Astrocyte (in vitro differentiated cells and primary cell): ENCODE measurements around the gene VPS8. TPM values are rescaled to one million over a fixed set of nuclear protein-coding genes. Genes with fewer than 3 reads are reported as not detected.

Experiments
- DNase-seq: peaks from one replicate; pipeline ENCODE4 v3.0.0-alpha.2; 2010; ENCODE audit warnings: low read depth
- FAIRE-seq: peaks from 2 replicates; lab custom pipeline; 2011; peaks lifted over from hg19 to GRCh38; lab: Jason Lieb, UNC
- H2AFZ ChIP-seq: 2 replicates; pipeline ENCODE4 v1.6.0; 2012; ENCODE audit warnings: low read depth, low read length, inconsistent platforms
- H3K27ac ChIP-seq: 2 replicates; pipeline ENCODE4 v1.5.1; 2011; ENCODE audit warnings: low read depth, low read length, inconsistent platforms
- H3K27me3 ChIP-seq: 2 replicates; pipeline ENCODE4 v1.6.0; 2011; ENCODE audit warnings: low read length, inconsistent platforms; ENCODE audit not compliant: insufficient read depth
- H3K36me3 ChIP-seq: 2 replicates; pipeline ENCODE4 v1.5.1; 2011; ENCODE audit warnings: low read length, inconsistent platforms; ENCODE audit not compliant: insufficient read depth
- H3K4me1 ChIP-seq: 2 replicates; pipeline ENCODE4 v1.5.1; 2011; ENCODE audit warnings: low read length, inconsistent platforms; ENCODE audit not compliant: insufficient read depth
- H3K4me2 ChIP-seq: 2 replicates; pipeline ENCODE4 v1.6.0; 2012; ENCODE audit warnings: low read length, inconsistent platforms
- H3K4me3 ChIP-seq: 2 replicates; pipeline ENCODE4 v1.5.1; 2011; ENCODE audit warnings: low read depth, mild to moderate bottlenecking, low read length, inconsistent platforms; ENCODE audit not compliant: insufficient read depth
- H3K79me2 ChIP-seq: 2 replicates; pipeline ENCODE4 v1.6.0; 2012; ENCODE audit warnings: mild to moderate bottlenecking, low read length, inconsistent platforms; ENCODE audit not compliant: insufficient read depth
- H3K9ac ChIP-seq: 2 replicates; pipeline ENCODE4 v1.6.0; 2012; ENCODE audit warnings: mild to moderate bottlenecking, low read length, inconsistent platforms
- H3K9me3 ChIP-seq: 2 replicates; pipeline ENCODE4 v1.5.1; 2012; ENCODE audit warnings: low read depth, mild to moderate bottlenecking, low read length, inconsistent platforms; ENCODE audit not compliant: insufficient read depth
- H4K20me1 ChIP-seq: 2 replicates; pipeline ENCODE4 v1.6.0; 2012; ENCODE audit warnings: low read length, inconsistent platforms; ENCODE audit not compliant: insufficient read depth
- H3K27ac Mint-ChIP-seq: one replicate; pipeline ENCODE4 v1.8.0; 2021; ENCODE audit warnings: mild to moderate bottlenecking, mixed read lengths; ENCODE audit not compliant: unreplicated experiment
- H3K27me3 Mint-ChIP-seq: one replicate; pipeline ENCODE4 v1.8.0; 2021; ENCODE audit warnings: low read depth, mixed read lengths; ENCODE audit not compliant: unreplicated experiment
- H3K36me3 Mint-ChIP-seq: one replicate; pipeline ENCODE4 v1.8.0; 2021; ENCODE audit warnings: low read depth, mixed read lengths; ENCODE audit not compliant: unreplicated experiment
- H3K4me1 Mint-ChIP-seq: one replicate; pipeline ENCODE4 v1.8.0; 2021; ENCODE audit warnings: low read depth, mixed read lengths; ENCODE audit not compliant: unreplicated experiment
- H3K4me3 Mint-ChIP-seq: one replicate; pipeline ENCODE4 v1.8.0; 2021; ENCODE audit warnings: mild to moderate bottlenecking, moderate library complexity, mixed read lengths; ENCODE audit not compliant: unreplicated experiment
- H3K9me3 Mint-ChIP-seq: one replicate; pipeline ENCODE4 v1.8.0; 2021; ENCODE audit warnings: mild to moderate bottlenecking, mixed read lengths; ENCODE audit not compliant: unreplicated experiment
- CTCF ChIP-seq: IDR thresholded peaks from 2 replicates; pipeline ENCODE4 v1.5.1; 2011; ENCODE audit warnings: low read depth, mild to moderate bottlenecking, inconsistent platforms, low read length, moderate library complexity; ENCODE audit not compliant: insufficient read depth
- EZH2 ChIP-seq: IDR thresholded peaks from 2 replicates; pipeline ENCODE4 v1.6.1; 2012; ENCODE audit warnings: mild to moderate bottlenecking, low read length, inconsistent platforms; ENCODE audit not compliant: insufficient read depth
- total RNA-seq: library from RNA; stranded (reverse); gene quantifications from 2 replicates; pipeline ENCODE4 v1.2.1, GENCODE V29; 2021

Gene VPS8
- total RNA-seq, 1 donor from 2014 or later: 40.7 TPM

DNA sequence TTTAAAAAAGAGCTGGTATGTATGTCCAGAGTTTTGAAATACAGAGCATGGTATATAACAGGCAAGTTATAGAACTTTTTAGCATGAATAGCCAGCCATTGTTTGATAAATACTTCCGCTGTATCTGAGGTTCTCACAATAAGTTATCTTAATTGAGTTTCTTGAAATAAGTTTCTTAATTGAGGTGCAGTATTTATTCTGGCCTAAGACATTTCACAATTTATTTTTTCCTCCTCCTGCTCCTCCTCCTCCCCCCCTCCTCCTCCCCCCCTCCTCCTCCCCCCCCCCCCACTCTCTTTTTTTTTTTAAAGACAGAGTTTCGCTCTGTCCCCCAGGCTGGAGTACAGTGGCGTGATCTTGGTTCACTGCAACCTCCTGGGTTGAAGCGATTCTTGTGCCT lies 83.4 kb downstream of the VPS8 start:
- Histone ChIP-seq H4K20me1 (no peaks in the 10 kb centered on the region), H3K27me3 (no peaks in the 10 kb centered on the region), H3K36me3 (no peaks in the 10 kb centered on the region), H3K9ac (no peak overlapping the region), H3K4me1 (no peaks in the 10 kb centered on the region), H3K27ac (no peak overlapping the region), H3K4me2 (no peak overlapping the region), H2AFZ (no peak overlapping the region), H3K79me2 (no peaks in the 10 kb centered on the region), H3K9me3 (no peaks in the 10 kb centered on the region), H3K4me3 (no peak overlapping the region)
- H3K9me3 Mint-ChIP-seq: no peaks in the 10 kb centered on the region
- H3K27ac Mint-ChIP-seq: no peak overlapping the region
- H3K27me3 Mint-ChIP-seq: no peaks in the 10 kb centered on the region
- no peak for DNase-seq
- H3K4me1 Mint-ChIP-seq: no peaks in the 10 kb centered on the region
- no peak for FAIRE-seq
- no peak overlapping the region for H3K4me3 Mint-ChIP-seq
- TF ChIP-seq EZH2 (no peak), CTCF (no peak)
- H3K36me3 Mint-ChIP-seq: peaks cover 2% of the 10 kb centered on the region

DNA sequence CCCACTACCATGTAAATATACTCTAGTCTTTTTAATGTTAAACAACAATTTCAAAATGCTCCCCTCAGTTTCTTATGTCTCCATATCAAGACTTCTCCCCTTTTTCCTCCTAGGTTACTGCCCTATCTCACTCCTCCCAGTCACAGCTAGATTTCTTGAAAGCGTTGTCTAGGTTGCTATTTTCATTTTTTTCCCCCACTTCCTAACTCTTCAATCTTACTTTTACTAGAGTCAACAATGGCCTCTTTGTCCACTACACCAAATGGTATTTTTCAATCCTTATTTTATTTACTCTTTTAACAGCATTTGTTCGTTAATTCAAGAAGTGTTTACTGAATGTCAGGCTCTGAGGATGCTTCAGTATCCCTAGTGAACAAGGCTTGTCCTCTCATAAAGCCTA lies 84.4 kb downstream of the VPS8 start:
- Histone ChIP-seq H3K36me3 (no peaks in the 10 kb centered on the region), H3K9ac (no peak overlapping the region), H3K79me2 (no peaks in the 10 kb centered on the region), H3K27ac (no peak overlapping the region), H2AFZ (no peak overlapping the region), H3K4me1 (no peaks in the 10 kb centered on the region), H3K4me2 (no peak overlapping the region), H3K27me3 (no peaks in the 10 kb centered on the region), H3K4me3 (no peak overlapping the region), H4K20me1 (no peaks in the 10 kb centered on the region), H3K9me3 (no peaks in the 10 kb centered on the region)
- Mint-ChIP-seq H3K36me3 (peaks cover 2% of the 10 kb centered on the region), H3K27ac (no peak overlapping the region), H3K4me3 (no peak overlapping the region), H3K9me3 (no peaks in the 10 kb centered on the region), H3K4me1 (no peaks in the 10 kb centered on the region), H3K27me3 (no peaks in the 10 kb centered on the region)
- DNase-seq: no peak
- no peak for FAIRE-seq
- no peak for TF ChIP-seq EZH2
- TF ChIP-seq CTCF: no peak

GRCh38 chr3:184899953-184900595 lies 88.1 kb downstream of the VPS8 start:
- Mint-ChIP-seq H3K4me1 (no peaks in the 10 kb centered on the region), H3K4me3 (no peak overlapping the region)
- H3K4me3 ChIP-seq: no peak overlapping the region

More at GRCh38 chr3:184899953-184900595, 88.1 kb downstream of the VPS8 start:
- peaks cover 3% of the 10 kb centered on the region for H3K9me3 ChIP-seq
- H3K9me3 Mint-ChIP-seq: peaks cover 8% of the 10 kb centered on the region
- no peak overlapping the region for H3K27ac Mint-ChIP-seq
- no peak overlapping the region for H2AFZ ChIP-seq
- peaks cover 11% of the 10 kb centered on the region for H3K36me3 Mint-ChIP-seq
- no peak for DNase-seq
- TF ChIP-seq CTCF (no peak), EZH2 (no peak)
- no peaks in the 10 kb centered on the region for H3K27me3 ChIP-seq
- no peak overlapping the region for H3K9ac ChIP-seq
- no peak overlapping the region for H3K4me2 ChIP-seq
- no peaks in the 10 kb centered on the region for H3K79me2 ChIP-seq
- no peaks in the 10 kb centered on the region for H3K36me3 ChIP-seq
- H4K20me1 ChIP-seq: no peaks in the 10 kb centered on the region
- FAIRE-seq: no peak
- H3K27ac ChIP-seq: no peak overlapping the region
- H3K4me1 ChIP-seq: no peaks in the 10 kb centered on the region
- H3K27me3 Mint-ChIP-seq: no peaks in the 10 kb centered on the region
